ENCODE data around the gene RNASEH1.

Gene RNASEH1

GRCh38 chr2:3596901-3597417, 38.8 kb upstream of the RNASEH1 start:
- H3K9me2 ChIP-seq (replicated peaks; ENCODE audit: control insufficient read depth, low read length): no peaks in the 10 kb centered on the region
- no peaks in the 10 kb centered on the region for H3K4me1 ChIP-seq (ENCODE audit: control insufficient read depth, low read length)
- H3K27me3 ChIP-seq (ENCODE audit: control insufficient read depth, low read length): no peaks in the 10 kb centered on the region
- TF ChIP-seq CTCF (IDR thresholded peaks at IDR 0.05; ENCODE audit: low read depth, low read length, poor library complexity, severe bottlenecking) (no peak), EZH2phosphoT487 (IDR thresholded peaks at IDR 0.05; ENCODE audit: borderline replicate concordance, low read length) (no peak)
- no peaks in the 10 kb centered on the region for H4K20me1 ChIP-seq (ENCODE audit: control insufficient read depth, insufficient read depth, low read depth, low read length)
- no peaks in the 10 kb centered on the region for H3K36me3 ChIP-seq (ENCODE audit: control insufficient read depth, low read length)
- no peaks in the 10 kb centered on the region for H3K9me3 ChIP-seq (ENCODE audit: control insufficient read depth, insufficient read depth, low read length)
- no peak overlapping the region for H3K4me3 ChIP-seq (ENCODE audit: low read length)
- no peak overlapping the region for H3K27ac ChIP-seq (ENCODE audit: low read depth, low read length)
- H3K79me2 ChIP-seq (ENCODE audit: control insufficient read depth, low read length): no peaks in the 10 kb centered on the region
- no peaks in the 10 kb centered on the region for H3F3A ChIP-seq (ENCODE audit: control insufficient read depth, insufficient read depth)
- H3K4me2 ChIP-seq (ENCODE audit: low read length): no peak overlapping the region

- H3K27me3 ChIP-seq (ENCODE audit: control insufficient read depth, low read length): no peaks in the 10 kb centered on the region
- H3F3A ChIP-seq (ENCODE audit: control insufficient read depth, insufficient read depth): no peaks in the 10 kb centered on the region
- no peaks in the 10 kb centered on the region for H3K4me1 ChIP-seq (ENCODE audit: control insufficient read depth, low read length)
- H3K4me2 ChIP-seq (ENCODE audit: low read length): no peak overlapping the region
- H3K9me3 ChIP-seq (ENCODE audit: control insufficient read depth, insufficient read depth, low read length): no peaks in the 10 kb centered on the region
- no peak for TF ChIP-seq EZH2phosphoT487 (IDR thresholded peaks at IDR 0.05; ENCODE audit: borderline replicate concordance, low read length)
- TF ChIP-seq CTCF (IDR thresholded peaks at IDR 0.05; ENCODE audit: low read depth, low read length, poor library complexity, severe bottlenecking): no peak
- no peaks in the 10 kb centered on the region for H3K36me3 ChIP-seq (ENCODE audit: control insufficient read depth, low read length)
- H3K4me3 ChIP-seq (ENCODE audit: low read length): no peak overlapping the region
- no peaks in the 10 kb centered on the region for H3K79me2 ChIP-seq (ENCODE audit: control insufficient read depth, low read length)
- H3K9me2 ChIP-seq (replicated peaks; ENCODE audit: control insufficient read depth, low read length): no peaks in the 10 kb centered on the region
- H4K20me1 ChIP-seq (ENCODE audit: control insufficient read depth, insufficient read depth, low read depth, low read length): no peaks in the 10 kb centered on the region
- H3K27ac ChIP-seq (ENCODE audit: low read depth, low read length): no peak overlapping the region
Measured at GRCh38 chr2:3595985-3596384, 37.9 kb upstream of the RNASEH1 start.

GRCh38 chr2:3595404-3595803, 37.3 kb upstream of the RNASEH1 start:
- H3K4me2 ChIP-seq (ENCODE audit: low read length): no peak overlapping the region
- no peaks in the 10 kb centered on the region for H3K4me1 ChIP-seq (ENCODE audit: control insufficient read depth, low read length)
- H4K20me1 ChIP-seq (ENCODE audit: control insufficient read depth, insufficient read depth, low read depth, low read length): no peaks in the 10 kb centered on the region
- no peaks in the 10 kb centered on the region for H3K79me2 ChIP-seq (ENCODE audit: control insufficient read depth, low read length)
- H3K27ac ChIP-seq (ENCODE audit: low read depth, low read length): no peak overlapping the region
- H3K36me3 ChIP-seq (ENCODE audit: control insufficient read depth, low read length): no peaks in the 10 kb centered on the region
- no peaks in the 10 kb centered on the region for H3F3A ChIP-seq (ENCODE audit: control insufficient read depth, insufficient read depth)
- H3K9me3 ChIP-seq (ENCODE audit: control insufficient read depth, insufficient read depth, low read length): no peaks in the 10 kb centered on the region
- H3K4me3 ChIP-seq (ENCODE audit: low read length): no peak overlapping the region
- no peaks in the 10 kb centered on the region for H3K9me2 ChIP-seq (replicated peaks; ENCODE audit: control insufficient read depth, low read length)
- TF ChIP-seq EZH2phosphoT487 (IDR thresholded peaks at IDR 0.05; ENCODE audit: borderline replicate concordance, low read length) (no peak), CTCF (IDR thresholded peaks at IDR 0.05; ENCODE audit: low read depth, low read length, poor library complexity, severe bottlenecking) (no peak)
- no peaks in the 10 kb centered on the region for H3K27me3 ChIP-seq (ENCODE audit: control insufficient read depth, low read length)

Measured in DOHH2 (cell line).